ENCODE data around the gene EFHC1.

Gene EFHC1

DNA sequence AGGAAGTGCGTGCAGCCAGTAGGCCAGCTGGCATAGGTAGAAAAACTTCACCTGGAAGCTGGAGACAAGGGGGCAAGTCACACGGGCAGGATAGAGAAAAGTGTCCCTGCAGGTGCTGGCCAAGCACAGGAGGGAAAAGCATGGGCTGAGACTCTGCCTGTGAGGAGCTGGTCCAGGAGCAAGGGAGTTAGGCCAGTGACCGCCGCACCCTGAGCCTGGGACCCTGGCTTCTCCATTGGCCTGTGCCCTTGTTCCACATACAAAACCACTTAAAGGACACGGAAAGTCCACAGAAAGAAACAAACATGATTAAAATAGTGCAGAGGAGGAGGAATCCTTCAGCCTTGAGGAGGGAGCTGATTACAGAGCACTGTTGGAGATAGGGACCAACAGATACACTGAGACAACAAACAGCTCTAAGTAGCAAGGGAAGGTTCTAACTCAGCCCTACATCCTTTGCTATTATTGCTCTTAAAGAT is 88.2 kb downstream of the EFHC1 start:
- no peak overlapping the region for H3K4me3 ChIP-seq (ENCODE audit: low read depth, low read length)
- in situ Hi-C loops (cut with HindIII; ENCODE audit: low sequenced_read_pairs), result no loop called here
- no peak for TF ChIP-seq CTCF (IDR thresholded peaks at IDR 0.05; ENCODE audit: low read depth, low read length, missing control alignments)
- no peak for DNase-seq (ENCODE audit: low read depth)

GRCh38 chr6:52509281-52510212 is 89.4 kb downstream of the EFHC1 start:
- in situ Hi-C loops (cut with HindIII; ENCODE audit: low sequenced_read_pairs), result no loop called here
- no peak for DNase-seq (ENCODE audit: low read depth)
- TF ChIP-seq CTCF (IDR thresholded peaks at IDR 0.05; ENCODE audit: low read depth, low read length, missing control alignments), result no peak

DNA sequence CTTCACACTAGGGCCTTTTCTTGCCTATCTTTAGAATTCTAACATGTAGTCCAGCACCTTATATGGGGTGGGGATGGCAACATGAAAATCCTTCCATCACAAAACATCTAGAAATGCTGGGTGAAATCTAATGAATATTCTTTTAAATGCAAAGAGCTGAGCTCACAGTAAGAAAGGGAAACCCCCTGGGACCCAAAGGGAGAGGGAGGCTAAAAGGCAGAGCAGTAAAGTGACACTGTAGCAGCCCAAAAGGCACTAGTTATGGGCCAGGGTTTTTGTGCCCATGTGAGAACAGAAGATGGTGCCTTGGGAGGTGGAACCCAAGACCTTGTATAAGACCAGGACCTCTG is 90.0 kb downstream of the EFHC1 start:
- no peak for DNase-seq (ENCODE audit: low read depth)
- H3K4me3 ChIP-seq (ENCODE audit: low read depth, low read length), result no peak overlapping the region
- in situ Hi-C loops (cut with HindIII; ENCODE audit: low sequenced_read_pairs), result no loop called here
- TF ChIP-seq CTCF (IDR thresholded peaks at IDR 0.05; ENCODE audit: low read depth, low read length, missing control alignments), result no peak

More at GRCh38 chr6:52509281-52510212, 89.4 kb downstream of the EFHC1 start:
- H3K4me3 ChIP-seq (ENCODE audit: low read depth, low read length), result no peak overlapping the region

DNA sequence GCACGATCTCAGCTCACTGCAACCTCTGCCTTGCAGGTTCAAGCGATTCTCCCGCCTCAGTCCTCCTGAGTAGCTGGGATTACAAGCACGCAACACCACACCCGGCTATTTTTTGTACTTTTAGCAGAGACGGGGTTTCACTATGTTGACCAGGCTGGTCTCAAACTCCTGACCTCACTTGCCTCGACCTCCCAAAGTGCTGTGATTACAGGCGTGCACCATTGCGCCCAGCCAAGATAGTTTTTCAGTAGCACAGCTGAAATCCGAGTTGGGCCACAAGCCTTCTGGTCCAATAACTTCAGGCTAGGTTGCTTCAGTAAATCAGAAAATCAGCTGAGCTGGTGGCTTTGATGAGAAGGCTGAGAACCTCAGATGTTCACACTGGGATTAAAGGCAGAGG is 91.0 kb downstream of the EFHC1 start:
- no peak for DNase-seq (ENCODE audit: low read depth)
- no peak for TF ChIP-seq CTCF (IDR thresholded peaks at IDR 0.05; ENCODE audit: low read depth, low read length, missing control alignments)
- in situ Hi-C loops (cut with HindIII; ENCODE audit: low sequenced_read_pairs), result no loop called here
- H3K4me3 ChIP-seq (ENCODE audit: low read depth, low read length), result no peak overlapping the region

GRCh38 chr6:52511572-52512151 is 91.5 kb downstream of the EFHC1 start:
- no peak for TF ChIP-seq CTCF (IDR thresholded peaks at IDR 0.05; ENCODE audit: low read depth, low read length, missing control alignments)
- H3K4me3 ChIP-seq (ENCODE audit: low read depth, low read length), result no peak overlapping the region
- in situ Hi-C loops (cut with HindIII; ENCODE audit: low sequenced_read_pairs), result no loop called here
- DNase-seq (ENCODE audit: low read depth), result no peak

DNA sequence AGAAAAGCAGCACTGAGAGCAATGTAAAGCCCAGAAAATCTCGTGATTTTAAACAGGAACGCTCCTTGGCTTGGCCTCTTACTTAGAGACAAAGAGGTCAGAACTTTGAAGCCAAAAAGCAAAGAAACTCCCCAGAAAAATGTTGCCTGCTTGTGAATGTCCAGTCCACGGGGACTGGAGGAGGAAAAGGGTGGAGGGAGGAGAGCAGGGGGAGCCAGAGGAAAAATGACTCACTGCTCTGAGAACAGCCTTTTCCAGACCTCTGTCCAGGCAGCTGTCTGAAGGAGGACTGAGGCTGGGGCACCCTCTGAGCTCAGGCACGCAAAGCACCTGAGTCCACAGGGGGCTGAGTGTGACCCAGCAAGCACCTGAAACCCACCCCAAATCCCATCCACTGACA is 92.1 kb downstream of the EFHC1 start:
- in situ Hi-C loops (cut with HindIII; ENCODE audit: low sequenced_read_pairs), result no loop called here
- TF ChIP-seq CTCF (IDR thresholded peaks at IDR 0.05; ENCODE audit: low read depth, low read length, missing control alignments), result no peak
- no peak overlapping the region for H3K4me3 ChIP-seq (ENCODE audit: low read depth, low read length)
- DNase-seq (ENCODE audit: low read depth), result no peak
